ENCODE data around the gene CCDC148.

The CCDC148 gene

DNA sequence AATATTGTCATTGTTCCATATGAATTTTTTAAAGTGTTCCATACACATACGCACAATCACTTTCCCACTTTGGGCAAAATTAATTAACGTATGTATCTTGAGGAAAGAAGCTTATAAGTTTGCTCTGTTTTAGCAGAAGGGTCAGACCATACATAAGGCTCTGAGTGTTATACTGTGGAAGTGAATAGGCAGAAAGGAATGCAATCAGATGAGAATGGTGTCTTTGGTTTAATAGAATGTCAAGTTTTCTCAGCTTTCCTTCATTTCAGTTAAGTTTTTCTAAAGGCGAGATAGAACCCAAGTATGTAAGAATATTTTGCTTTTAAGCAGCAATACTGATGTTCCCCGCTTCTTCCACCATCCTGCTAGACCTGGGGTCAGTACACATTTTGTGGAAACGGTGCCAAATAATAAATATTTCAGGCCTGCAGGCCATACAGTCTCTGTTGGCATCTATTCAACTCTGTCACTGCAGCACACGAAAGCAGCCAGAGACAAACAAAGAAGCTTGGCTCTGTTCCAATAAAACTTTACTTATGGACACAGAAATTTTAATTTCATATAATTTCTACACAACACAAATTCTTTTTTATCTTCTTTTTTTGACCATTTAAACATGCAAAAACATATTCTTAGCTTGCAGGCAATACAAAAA, 254.3 kb downstream of the CCDC148 start:
- no peak overlapping the region for H3K9ac ChIP-seq (ENCODE audit: low read length)
- H3K27ac ChIP-seq (ENCODE audit: low read depth, low read length), result no peak overlapping the region
- no peaks in the 10 kb centered on the region for H3K27me3 ChIP-seq (ENCODE audit: control insufficient read depth in 1 of 2, insufficient read depth in 2 of 2, low read length in 2 of 2)
- no peaks in the 10 kb centered on the region for H3K9me3 ChIP-seq (ENCODE audit: low read length)
- no peak overlapping the region for H3K4me3 ChIP-seq (ENCODE audit: low read depth in 1 of 2, low read length in 2 of 2)
- H3K36me3 ChIP-seq (ENCODE audit: insufficient read depth, low read length), result no peaks in the 10 kb centered on the region
- H3K4me1 ChIP-seq (ENCODE audit: insufficient read depth, low read length), result no peaks in the 10 kb centered on the region

GRCh38 chr2:158199928-158200650, 256.5 kb downstream of the CCDC148 start:
- H3K27ac ChIP-seq (ENCODE audit: low read depth, low read length), result no peak overlapping the region
- no peaks in the 10 kb centered on the region for H3K27me3 ChIP-seq (ENCODE audit: control insufficient read depth in 1 of 2, insufficient read depth in 2 of 2, low read length in 2 of 2)
- H3K4me3 ChIP-seq (ENCODE audit: low read depth in 1 of 2, low read length in 2 of 2), result no peak overlapping the region
- H3K9me3 ChIP-seq (ENCODE audit: low read length), result no peaks in the 10 kb centered on the region
- no peaks in the 10 kb centered on the region for H3K36me3 ChIP-seq (ENCODE audit: insufficient read depth, low read length)
- H3K9ac ChIP-seq (ENCODE audit: low read length), result no peak overlapping the region
- H3K4me1 ChIP-seq (ENCODE audit: insufficient read depth, low read length), result no peaks in the 10 kb centered on the region

DNA sequence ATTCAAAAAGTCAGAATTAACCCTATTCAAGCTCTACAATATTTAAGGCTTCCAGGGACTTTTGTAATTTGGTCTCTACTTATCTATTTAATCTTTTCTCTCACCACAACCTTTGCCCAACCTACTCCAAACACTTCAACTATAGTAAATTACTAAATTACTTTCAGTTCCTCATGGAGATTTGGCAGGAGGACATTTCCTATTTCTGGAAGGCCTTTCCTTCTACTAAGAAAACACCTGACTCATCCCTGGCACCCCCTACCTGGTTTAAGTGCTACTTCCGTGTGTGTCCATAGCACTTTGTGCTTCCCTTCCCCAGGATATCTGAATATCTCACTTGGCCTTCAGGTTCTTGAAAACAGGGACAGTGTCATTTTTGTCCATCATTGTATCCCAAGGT, 258.6 kb downstream of the CCDC148 start:
- no peak overlapping the region for H3K27ac ChIP-seq (ENCODE audit: low read depth, low read length)
- H3K36me3 ChIP-seq (ENCODE audit: insufficient read depth, low read length), result no peaks in the 10 kb centered on the region

DNA sequence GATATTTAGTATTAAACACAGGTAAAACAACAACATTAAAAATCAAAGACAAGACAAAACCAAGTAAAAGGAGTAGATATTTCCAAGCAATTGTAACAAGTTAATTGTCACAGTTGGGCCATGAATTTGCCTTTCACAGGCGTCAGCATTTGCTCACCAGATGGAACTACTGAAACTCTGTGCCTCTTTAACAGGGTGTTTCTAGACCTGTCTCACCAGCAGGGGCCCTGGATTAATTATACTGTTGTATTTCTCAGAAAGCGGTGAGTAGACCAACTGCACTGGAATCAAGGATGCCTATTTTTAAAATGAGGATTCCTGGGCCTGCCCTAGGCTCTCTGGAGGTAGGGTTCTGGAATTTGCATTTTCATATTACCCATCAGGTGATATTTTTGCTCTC, 262.3 kb downstream of the CCDC148 start:
- Histone ChIP-seq H3K9me3 (ENCODE audit: low read length) (no peaks in the 10 kb centered on the region), H3K9ac (ENCODE audit: low read length) (no peak overlapping the region), H3K4me3 (ENCODE audit: low read depth in 1 of 2, low read length in 2 of 2) (no peak overlapping the region), H3K27ac (ENCODE audit: low read depth, low read length) (no peak overlapping the region), H3K27me3 (ENCODE audit: control insufficient read depth in 1 of 2, insufficient read depth in 2 of 2, low read length in 2 of 2) (no peaks in the 10 kb centered on the region), H3K36me3 (ENCODE audit: insufficient read depth, low read length) (no peaks in the 10 kb centered on the region), H3K4me1 (ENCODE audit: insufficient read depth, low read length) (no peaks in the 10 kb centered on the region)

More for the DNA sequence above, 258.6 kb downstream of the CCDC148 start:
- Histone ChIP-seq H3K4me3 (ENCODE audit: low read depth in 1 of 2, low read length in 2 of 2) (no peak overlapping the region), H3K9me3 (ENCODE audit: low read length) (no peaks in the 10 kb centered on the region), H3K9ac (ENCODE audit: low read length) (no peak overlapping the region), H3K27me3 (ENCODE audit: control insufficient read depth in 1 of 2, insufficient read depth in 2 of 2, low read length in 2 of 2) (no peaks in the 10 kb centered on the region), H3K4me1 (ENCODE audit: insufficient read depth, low read length) (no peaks in the 10 kb centered on the region)

DNA sequence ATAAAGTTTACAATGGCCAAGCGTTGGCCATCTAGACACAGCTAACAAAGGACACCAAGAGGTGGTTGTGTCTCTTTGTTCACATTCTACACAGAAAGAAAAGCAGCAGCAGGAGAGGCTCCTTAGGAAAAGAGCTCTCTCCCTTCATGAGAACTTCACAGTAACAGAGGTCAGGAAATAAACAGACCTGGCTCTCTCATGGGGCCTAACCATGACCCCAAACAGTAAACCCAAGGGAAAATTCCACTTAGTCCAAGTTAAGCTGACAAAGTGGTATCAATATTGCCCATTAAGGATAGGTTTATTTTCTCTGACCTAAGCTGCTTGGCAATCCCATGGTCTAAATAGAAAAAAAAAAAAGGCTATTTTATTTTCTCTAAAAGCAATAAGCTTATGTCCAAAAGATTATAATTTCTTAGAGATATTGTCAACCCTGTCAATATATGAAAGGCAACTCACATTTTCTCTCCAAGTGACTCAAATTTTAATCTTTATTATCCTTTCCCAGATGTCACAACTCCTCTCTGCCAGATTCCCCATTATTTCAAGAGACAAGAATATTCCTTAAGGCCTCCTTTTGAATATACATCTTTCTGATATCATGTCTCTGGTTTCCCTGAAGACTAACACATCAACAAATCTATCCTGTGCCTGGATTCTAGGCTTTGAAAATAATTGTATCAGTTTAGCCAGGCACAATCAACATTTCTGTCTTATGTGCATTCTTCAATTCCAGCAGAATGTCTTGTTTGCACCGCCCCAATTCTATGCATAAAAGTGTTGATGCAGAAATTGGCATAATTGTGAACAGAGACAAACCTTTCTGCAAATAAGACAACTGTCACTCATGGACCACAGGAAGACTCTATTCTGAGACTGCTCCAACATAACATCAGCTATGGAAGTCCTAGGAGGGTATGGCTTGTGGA, 263.8 kb downstream of the CCDC148 start:
- H3K36me3 ChIP-seq (ENCODE audit: insufficient read depth, low read length), result no peaks in the 10 kb centered on the region
- no peak overlapping the region for H3K9ac ChIP-seq (ENCODE audit: low read length)
- H3K4me3 ChIP-seq (ENCODE audit: low read depth in 1 of 2, low read length in 2 of 2), result no peak overlapping the region
- H3K4me1 ChIP-seq (ENCODE audit: insufficient read depth, low read length), result no peaks in the 10 kb centered on the region
- no peak overlapping the region for H3K27ac ChIP-seq (ENCODE audit: low read depth, low read length)
- no peaks in the 10 kb centered on the region for H3K27me3 ChIP-seq (ENCODE audit: control insufficient read depth in 1 of 2, insufficient read depth in 2 of 2, low read length in 2 of 2)
- no peaks in the 10 kb centered on the region for H3K9me3 ChIP-seq (ENCODE audit: low read length)

GRCh38 chr2:158191076-158191895, 265.3 kb downstream of the CCDC148 start:
- Histone ChIP-seq H3K36me3 (ENCODE audit: insufficient read depth, low read length) (no peaks in the 10 kb centered on the region), H3K9me3 (ENCODE audit: low read length) (no peaks in the 10 kb centered on the region), H3K27ac (ENCODE audit: low read depth, low read length) (no peak overlapping the region), H3K27me3 (ENCODE audit: control insufficient read depth in 1 of 2, insufficient read depth in 2 of 2, low read length in 2 of 2) (no peaks in the 10 kb centered on the region), H3K4me1 (ENCODE audit: insufficient read depth, low read length) (no peaks in the 10 kb centered on the region), H3K4me3 (ENCODE audit: low read depth in 1 of 2, low read length in 2 of 2) (no peak overlapping the region), H3K9ac (ENCODE audit: low read length) (no peak overlapping the region)

- no peak overlapping the region for H3K9ac ChIP-seq (ENCODE audit: low read length)
- H3K4me3 ChIP-seq (ENCODE audit: low read depth in 1 of 2, low read length in 2 of 2), result no peak overlapping the region
- H3K27ac ChIP-seq (ENCODE audit: low read depth, low read length), result no peak overlapping the region
- H3K27me3 ChIP-seq (ENCODE audit: control insufficient read depth in 1 of 2, insufficient read depth in 2 of 2, low read length in 2 of 2), result no peaks in the 10 kb centered on the region
- no peaks in the 10 kb centered on the region for H3K36me3 ChIP-seq (ENCODE audit: insufficient read depth, low read length)
- H3K9me3 ChIP-seq (ENCODE audit: low read length), result no peaks in the 10 kb centered on the region
- H3K4me1 ChIP-seq (ENCODE audit: insufficient read depth, low read length), result no peaks in the 10 kb centered on the region
These were observed 267.0 kb downstream of the CCDC148 start for GRCh38 chr2:158189526-158189925.

DNA sequence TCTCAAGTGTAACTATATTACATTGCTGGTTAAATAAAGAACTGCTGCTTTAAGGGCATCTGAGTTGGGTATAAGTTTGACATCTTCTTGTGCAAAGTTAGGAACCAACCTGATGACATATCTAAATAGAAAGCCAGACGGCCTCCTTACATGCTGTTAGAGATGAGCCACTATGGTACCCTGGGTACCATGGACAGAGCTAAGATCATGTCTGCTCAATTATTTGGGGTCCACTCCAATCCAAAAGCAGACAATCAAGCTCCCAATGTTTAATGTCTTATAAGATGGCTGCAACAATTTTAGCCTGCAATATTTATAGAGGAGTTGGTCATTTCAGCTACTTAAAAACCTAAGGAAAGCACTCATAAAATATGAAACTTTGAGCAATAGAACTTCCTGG, 268.6 kb downstream of the CCDC148 start:
- no peak overlapping the region for H3K9ac ChIP-seq (ENCODE audit: low read length)
- no peaks in the 10 kb centered on the region for H3K4me1 ChIP-seq (ENCODE audit: insufficient read depth, low read length)
- H3K9me3 ChIP-seq (ENCODE audit: low read length), result no peaks in the 10 kb centered on the region
- H3K27me3 ChIP-seq (ENCODE audit: control insufficient read depth in 1 of 2, insufficient read depth in 2 of 2, low read length in 2 of 2), result no peaks in the 10 kb centered on the region
- no peaks in the 10 kb centered on the region for H3K36me3 ChIP-seq (ENCODE audit: insufficient read depth, low read length)
- no peak overlapping the region for H3K27ac ChIP-seq (ENCODE audit: low read depth, low read length)
- H3K4me3 ChIP-seq (ENCODE audit: low read depth in 1 of 2, low read length in 2 of 2), result no peak overlapping the region

- no peaks in the 10 kb centered on the region for H3K36me3 ChIP-seq (ENCODE audit: insufficient read depth, low read length)
- no peaks in the 10 kb centered on the region for H3K27me3 ChIP-seq (ENCODE audit: control insufficient read depth in 1 of 2, insufficient read depth in 2 of 2, low read length in 2 of 2)
- no peak overlapping the region for H3K27ac ChIP-seq (ENCODE audit: low read depth, low read length)
- H3K4me1 ChIP-seq (ENCODE audit: insufficient read depth, low read length), result no peaks in the 10 kb centered on the region
- no peak overlapping the region for H3K4me3 ChIP-seq (ENCODE audit: low read depth in 1 of 2, low read length in 2 of 2)
- no peaks in the 10 kb centered on the region for H3K9me3 ChIP-seq (ENCODE audit: low read length)
- H3K9ac ChIP-seq (ENCODE audit: low read length), result no peak overlapping the region
These were observed 271.8 kb downstream of the CCDC148 start for GRCh38 chr2:158184556-158185343.

GRCh38 chr2:158184001-158184400, 272.6 kb downstream of the CCDC148 start:
- Histone ChIP-seq H3K4me1 (ENCODE audit: insufficient read depth, low read length) (no peaks in the 10 kb centered on the region), H3K27ac (ENCODE audit: low read depth, low read length) (no peak overlapping the region), H3K9ac (ENCODE audit: low read length) (no peak overlapping the region), H3K9me3 (ENCODE audit: low read length) (no peaks in the 10 kb centered on the region), H3K36me3 (ENCODE audit: insufficient read depth, low read length) (no peaks in the 10 kb centered on the region), H3K4me3 (ENCODE audit: low read depth in 1 of 2, low read length in 2 of 2) (no peak overlapping the region), H3K27me3 (ENCODE audit: control insufficient read depth in 1 of 2, insufficient read depth in 2 of 2, low read length in 2 of 2) (no peaks in the 10 kb centered on the region)

Measured in muscle layer of colon (tissue), 2 donors.